HG03571 (cell line): Measurements from ENCODE around the gene KRT76.

Experiments used
- ATAC-seq: cut with Tn5 transposase; IDR thresholded peaks from one replicate; pipeline ENCODE4 v1.9.1; 2021; ENCODE audit not compliant: unreplicated experiment

KRT76 gene

GRCh38 chr12:52813203-52813819, 36.2 kb upstream of the KRT76 start:
- no peak for ATAC-seq

- ATAC-seq = no peak
These were observed 35.6 kb upstream of the KRT76 start for GRCh38 chr12:52812749-52813148.

- ATAC-seq = no peak
These were observed 34.9 kb upstream of the KRT76 start for GRCh38 chr12:52812073-52812400.

- no peak for ATAC-seq
These were observed 34.3 kb upstream of the KRT76 start for GRCh38 chr12:52811191-52812072.

DNA sequence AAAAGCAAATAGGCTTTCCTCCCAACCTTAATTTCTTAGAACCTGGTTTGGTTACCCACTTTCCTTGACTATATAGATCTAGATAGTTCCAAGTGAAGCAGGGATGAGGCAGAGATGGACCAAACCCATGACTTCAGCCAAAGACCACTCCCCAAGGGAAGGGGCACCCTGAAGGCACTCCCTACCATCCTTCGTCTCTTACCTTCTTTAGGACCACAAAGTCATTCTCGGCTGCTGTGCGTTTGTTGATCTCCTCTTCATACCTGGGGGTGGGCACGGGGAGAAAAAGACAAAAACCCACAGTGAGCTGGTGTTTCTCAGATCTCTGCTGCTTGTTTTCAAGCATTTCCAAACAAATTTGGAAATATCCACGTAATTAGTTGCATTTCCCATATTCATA, 33.4 kb upstream of the KRT76 start:
- ATAC-seq = no peak

GRCh38 chr12:52809166-52809565, 32.0 kb upstream of the KRT76 start:
- no peak for ATAC-seq

- no peak for ATAC-seq
These were observed 31.5 kb upstream of the KRT76 start for GRCh38 chr12:52808573-52809160.

DNA sequence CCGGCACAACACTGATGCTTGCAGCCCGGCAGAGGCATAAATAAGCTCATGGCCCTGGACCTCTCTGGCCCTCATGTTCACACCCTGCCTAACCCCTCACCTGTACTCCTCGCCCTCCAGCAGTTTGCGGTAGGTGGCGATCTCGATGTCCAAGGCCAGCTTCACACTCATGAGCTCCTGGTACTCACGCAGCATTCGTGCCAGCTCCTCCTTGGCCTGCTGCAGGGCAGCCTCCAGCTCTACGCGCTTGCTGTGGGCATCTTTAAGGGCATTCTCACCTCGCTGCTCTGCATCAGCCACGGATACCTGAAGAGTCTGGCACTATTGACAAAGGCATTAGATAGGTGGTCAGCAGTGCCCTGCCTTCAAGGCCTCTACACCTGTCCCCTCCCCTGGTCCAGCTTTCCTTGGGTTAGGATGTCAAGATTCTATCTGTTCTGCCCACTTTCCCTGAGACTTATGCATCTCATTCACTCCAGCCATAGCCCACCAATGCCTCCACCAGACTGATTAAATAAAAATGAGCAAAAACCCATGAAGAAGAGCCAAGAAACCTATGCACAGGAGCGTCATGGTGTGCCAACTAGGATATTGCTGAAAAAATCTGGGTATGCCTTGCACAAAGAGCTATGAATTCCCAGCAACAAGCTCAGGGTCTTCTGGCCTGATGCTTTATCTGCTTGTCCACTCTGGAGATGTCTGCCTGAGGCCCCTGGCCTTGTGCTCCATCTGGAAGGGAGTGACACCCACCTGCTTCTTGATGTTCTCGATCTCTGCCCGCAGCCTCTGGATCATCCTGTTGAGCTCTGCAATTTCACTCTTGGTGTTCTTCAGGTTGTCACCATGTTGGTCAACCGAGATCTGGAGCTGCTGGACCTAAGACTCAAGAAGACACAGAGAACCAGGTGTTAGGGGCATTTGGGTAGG, 30.7 kb upstream of the KRT76 start:
- ATAC-seq = no peak

DNA sequence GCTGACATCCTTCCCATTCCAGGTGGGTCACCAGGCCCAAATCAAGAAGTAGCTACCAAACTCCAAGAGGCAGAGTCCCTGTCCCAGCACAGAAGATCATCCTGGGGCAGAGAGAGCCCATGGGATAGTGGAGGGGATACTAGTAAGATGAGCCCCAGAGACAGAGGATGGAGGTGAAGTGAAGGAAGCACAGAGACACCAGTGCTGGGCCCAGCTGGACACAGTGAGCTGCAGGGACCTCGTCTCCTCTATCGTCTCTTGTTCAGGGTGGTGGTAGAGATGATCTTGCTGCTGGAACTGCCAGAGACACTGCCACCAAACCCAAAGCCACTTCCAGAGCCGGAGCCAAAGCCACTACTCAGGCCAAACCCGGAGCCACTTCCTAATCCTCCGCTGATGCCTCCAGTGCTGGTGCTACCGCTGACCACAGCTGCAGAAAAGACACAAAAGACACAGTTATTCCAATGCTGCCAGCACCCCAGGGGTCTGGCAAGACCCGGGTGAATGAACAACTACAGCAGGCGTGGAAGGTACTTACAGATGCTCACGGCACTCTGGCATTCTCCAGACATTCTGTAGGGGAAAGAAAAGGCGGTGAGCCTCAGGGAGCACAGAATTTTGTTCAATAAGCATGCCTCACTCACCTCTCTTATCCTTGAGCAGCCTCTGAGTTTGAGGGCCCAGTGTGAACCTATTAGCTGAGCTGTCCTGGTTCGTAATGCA, 29.8 kb upstream of the KRT76 start:
- ATAC-seq = no peak

- no peak for ATAC-seq
These were observed 29.1 kb upstream of the KRT76 start for GRCh38 chr12:52806169-52806811.

DNA sequence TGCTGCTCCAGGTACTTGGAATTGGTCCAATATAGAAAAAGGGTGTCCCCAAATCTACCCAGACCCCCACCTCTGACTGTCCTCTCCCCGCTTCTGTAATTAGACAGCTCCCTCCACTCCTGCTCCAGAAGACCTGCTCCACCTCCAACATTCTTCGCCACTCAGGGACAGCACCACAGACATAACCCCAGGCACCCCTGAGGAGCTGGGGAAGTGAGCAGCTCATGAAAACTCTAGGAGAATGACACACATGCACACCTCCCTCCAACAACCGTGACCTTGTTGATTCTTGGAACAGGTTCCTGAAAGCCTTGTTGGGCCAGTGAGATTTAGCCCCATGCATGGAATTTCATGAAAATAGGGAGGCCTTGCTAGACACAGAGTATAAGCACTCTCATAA, 28.6 kb upstream of the KRT76 start:
- no peak for ATAC-seq

DNA sequence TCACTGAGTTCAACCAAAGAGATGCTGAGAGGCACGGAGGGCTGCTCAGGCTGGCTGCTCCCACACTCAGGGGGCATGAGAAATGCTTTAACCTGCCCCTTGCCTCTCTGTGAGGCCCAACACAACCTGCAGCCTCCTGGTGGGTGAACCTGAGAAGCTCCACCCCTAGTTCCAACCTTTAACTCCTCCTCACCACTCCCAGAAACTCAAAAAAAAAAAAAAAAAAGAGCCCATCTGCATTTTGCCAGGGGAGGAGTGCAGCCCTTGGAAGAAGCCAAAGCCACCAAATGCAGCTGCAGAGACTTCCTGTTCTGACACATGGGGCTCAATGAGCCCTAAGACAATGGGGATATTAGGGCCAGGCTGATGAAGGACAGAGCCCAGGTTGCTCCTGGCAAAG, 27.9 kb upstream of the KRT76 start:
- ATAC-seq = no peak

- ATAC-seq = no peak
These were observed 25.3 kb upstream of the KRT76 start for GRCh38 chr12:52802442-52802841.

DNA sequence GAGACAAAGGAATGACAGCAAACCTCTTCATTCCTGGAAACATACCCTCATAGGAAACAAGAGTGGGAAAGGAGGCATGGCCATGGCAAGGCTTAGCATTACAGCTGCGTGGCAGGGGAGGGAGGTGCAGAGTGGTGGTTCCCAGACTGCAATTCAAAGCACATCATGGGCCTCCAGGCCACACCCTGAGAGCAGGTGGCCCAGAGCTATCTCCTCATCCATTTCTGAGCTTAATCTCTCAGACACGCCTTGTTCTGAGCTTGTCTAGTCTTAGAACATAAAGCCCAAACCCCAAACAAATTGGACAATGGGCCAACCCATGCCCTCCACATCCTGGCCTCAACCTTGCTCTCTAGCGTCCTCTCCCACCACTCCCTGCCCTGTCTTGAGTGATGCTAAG, 24.6 kb upstream of the KRT76 start:
- ATAC-seq = no peak

DNA sequence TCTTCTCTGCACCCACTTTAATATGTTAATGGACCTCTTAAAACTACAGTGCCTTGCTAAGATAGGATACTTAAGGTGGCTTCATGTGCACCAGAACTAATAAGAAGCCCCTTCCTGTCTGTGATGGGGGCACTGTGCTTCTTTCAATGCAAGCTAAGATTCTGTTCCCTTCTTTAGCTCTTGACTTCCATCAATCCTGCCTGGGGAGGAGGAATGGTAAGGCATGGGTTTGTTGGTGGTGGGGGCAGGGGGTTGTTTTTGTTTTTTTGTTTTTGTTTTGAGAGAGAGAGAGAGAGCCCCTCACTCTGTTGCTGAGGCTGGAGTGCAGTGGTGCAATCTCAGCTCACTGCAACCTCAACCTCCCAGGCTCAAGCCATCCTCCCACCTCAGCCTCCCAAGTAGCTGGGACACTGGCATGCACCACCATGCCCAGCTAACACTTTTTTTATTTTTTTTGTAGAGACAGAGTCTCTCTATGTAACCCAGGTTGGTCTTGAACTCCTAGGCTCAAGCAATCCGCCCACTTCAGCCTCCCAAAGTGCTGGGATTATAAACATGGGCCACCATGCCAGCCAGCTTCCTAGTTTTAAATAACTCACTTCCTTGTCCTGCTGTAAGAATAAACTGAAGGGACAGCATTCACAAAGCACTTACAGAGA, 23.2 kb upstream of the KRT76 start:
- ATAC-seq = no peak

DNA sequence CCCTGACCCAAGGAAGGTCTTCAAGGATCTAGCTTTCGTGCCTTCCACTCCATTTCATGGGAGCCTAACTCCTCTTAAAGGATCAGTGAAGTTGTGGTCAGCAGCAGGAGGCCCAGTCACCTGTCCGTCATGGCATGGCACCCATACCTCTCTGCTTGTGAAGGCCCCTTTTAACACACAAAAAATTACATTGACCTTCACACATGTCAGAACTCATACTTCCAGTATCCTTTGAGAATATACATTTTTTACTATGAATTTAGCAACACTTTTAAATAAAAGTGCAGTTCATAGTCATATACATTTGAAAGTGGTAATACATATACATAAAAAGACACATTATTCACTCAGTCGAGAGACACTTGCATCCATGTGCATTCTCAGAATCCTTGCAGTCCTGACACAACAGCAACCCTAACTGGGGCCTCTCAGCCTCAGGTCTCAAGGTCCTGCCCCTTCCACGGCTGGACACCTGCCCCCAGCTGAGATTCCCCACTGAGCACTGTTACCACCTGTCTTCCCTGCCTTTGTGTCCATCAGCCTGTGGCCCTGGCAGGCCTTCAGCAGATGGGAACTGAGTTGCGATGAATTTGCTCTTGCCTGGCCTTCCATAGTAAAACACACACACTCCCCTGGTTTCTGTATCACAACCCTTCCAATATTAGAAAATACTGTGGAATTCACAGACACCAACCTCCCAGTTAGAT, 22.5 kb upstream of the KRT76 start:
- ATAC-seq = no peak

- no peak for ATAC-seq
These were observed 21.7 kb upstream of the KRT76 start for GRCh38 chr12:52798671-52799504.

DNA sequence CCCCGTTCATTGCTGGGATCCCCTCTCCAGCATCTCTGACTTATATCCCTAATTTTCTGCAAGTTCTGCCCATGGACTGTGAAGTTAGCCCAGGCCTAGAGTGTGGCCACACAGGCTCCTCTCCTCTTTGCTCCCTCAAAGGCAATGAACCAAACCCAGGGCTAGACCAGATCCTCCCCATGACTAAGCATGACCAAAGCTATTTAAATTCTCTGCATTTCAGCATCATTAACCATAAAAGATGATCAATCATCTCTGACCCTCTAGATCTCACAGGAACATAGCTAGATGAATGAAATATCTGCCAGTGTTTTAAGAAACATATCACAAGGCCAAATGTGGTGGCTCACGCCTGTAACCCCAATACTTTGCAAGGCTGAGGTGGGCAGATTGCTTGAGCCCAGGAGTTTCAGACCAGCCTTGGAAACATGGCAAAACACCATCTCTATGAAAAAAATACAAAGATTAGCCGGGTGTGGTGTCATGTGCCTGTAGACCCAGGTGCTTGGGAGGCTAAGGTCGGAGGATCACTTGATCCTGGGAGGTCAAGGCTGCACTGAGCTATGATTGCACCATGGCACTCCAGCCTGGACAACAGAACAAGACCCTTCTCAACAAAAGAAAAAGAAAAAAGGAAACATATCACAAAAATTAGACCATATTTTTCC, 21.0 kb upstream of the KRT76 start:
- no peak for ATAC-seq
